Measurements from ENCODE around the gene MYCL. TPM values are rescaled to one million over a fixed set of nuclear protein-coding genes. Genes with fewer than 3 reads are reported as not detected.
A peak's percentile ranks its signal among the peaks of the same experiment; 100 is the strongest.

The MYCL gene
- total and polyA plus RNA-seq, 2 of the 13 experiments (the other 11 are each of a cell fraction or from before 2014, with no cell fraction given), result 0.31 to 1.7 TPM

DNA sequence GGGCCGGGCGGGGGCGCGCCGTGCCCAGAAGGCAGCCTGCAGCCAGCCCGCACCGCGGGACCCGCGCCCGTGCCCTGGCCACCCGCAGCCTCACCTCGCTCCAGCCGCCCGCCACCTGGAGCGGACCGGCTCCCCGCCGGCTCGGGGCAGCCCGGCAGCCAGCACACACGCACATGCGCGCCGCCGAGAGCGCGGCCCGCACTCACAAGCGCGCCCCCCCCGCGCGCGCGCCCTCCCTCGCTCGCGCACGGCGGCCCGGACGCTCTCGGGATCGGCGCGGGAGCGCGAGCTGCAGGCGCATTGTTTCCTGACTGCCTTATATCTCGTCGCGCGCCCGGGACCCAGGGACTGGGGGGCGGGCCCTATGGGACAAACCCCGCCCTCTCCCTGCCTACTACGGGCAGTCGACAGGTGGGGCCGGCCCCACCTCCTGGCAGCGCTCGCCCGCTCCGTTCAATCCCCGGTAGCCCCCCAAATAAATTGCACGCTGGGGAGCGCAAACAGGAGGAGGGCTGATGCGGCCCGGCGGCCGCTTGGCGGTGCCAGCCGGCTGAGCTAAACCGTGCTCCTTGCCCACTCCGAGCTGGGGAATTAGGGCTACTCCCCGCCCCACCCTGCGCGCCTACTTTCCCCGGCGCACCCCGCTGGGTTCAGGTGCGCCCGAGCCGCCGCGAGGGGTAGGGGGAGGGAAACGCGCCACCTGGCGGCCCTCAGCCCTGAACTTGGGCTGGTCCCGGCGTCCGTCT lies at the start of gene MYCL (continued):
- TF ChIP-seq DR1 (CRISPR knock-in tag; IDR thresholded peaks at IDR 0.05), result peak; percentile 62; the same call in 1 of the 2 replicates
- no peak for TF ChIP-seq ZNF333 (CRISPR knock-in tag; IDR thresholded peaks at IDR 0.05; ENCODE audit: borderline replicate concordance)
- no peak for TF ChIP-seq ESRRA (CRISPR knock-in tag; IDR thresholded peaks at IDR 0.05; ENCODE audit: low read depth)
- TF ChIP-seq YEATS4 (CRISPR knock-in tag; IDR thresholded peaks at IDR 0.05; ENCODE audit: borderline replicate concordance), result peak; percentile 76
- TF ChIP-seq PRMT3 (CRISPR knock-in tag; IDR thresholded peaks at IDR 0.05; ENCODE audit: borderline replicate concordance, low read depth), result no peak
- TF ChIP-seq ZNF709 (CRISPR knock-in tag; IDR thresholded peaks at IDR 0.05), result no peak; the same call in 1 of the 2 replicates
- TF ChIP-seq, protein P1, sequence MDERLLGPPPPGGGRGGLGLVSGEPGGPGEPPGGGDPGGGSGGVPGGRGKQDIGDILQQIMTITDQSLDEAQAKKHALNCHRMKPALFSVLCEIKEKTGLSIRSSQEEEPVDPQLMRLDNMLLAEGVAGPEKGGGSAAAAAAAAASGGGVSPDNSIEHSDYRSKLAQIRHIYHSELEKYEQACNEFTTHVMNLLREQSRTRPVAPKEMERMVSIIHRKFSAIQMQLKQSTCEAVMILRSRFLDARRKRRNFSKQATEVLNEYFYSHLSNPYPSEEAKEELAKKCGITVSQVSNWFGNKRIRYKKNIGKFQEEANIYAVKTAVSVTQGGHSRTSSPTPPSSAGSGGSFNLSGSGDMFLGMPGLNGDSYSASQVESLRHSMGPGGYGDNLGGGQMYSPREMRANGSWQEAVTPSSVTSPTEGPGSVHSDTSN (CRISPR knock-in tag; IDR thresholded peaks at IDR 0.05), result no peak
- TF ChIP-seq ZNF180 (CRISPR knock-in tag; IDR thresholded peaks at IDR 0.05; ENCODE audit: borderline replicate concordance, low read depth), result no peak
- TF ChIP-seq, protein P2, sequence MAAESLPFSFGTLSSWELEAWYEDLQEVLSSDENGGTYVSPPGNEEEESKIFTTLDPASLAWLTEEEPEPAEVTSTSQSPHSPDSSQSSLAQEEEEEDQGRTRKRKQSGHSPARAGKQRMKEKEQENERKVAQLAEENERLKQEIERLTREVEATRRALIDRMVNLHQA (CRISPR knock-in tag; IDR thresholded peaks at IDR 0.05), result no peak
- peak; percentile 86 for TF ChIP-seq KLF12 (CRISPR knock-in tag; IDR thresholded peaks at IDR 0.05; ENCODE audit: borderline replicate concordance)
- TF ChIP-seq, protein P3, sequence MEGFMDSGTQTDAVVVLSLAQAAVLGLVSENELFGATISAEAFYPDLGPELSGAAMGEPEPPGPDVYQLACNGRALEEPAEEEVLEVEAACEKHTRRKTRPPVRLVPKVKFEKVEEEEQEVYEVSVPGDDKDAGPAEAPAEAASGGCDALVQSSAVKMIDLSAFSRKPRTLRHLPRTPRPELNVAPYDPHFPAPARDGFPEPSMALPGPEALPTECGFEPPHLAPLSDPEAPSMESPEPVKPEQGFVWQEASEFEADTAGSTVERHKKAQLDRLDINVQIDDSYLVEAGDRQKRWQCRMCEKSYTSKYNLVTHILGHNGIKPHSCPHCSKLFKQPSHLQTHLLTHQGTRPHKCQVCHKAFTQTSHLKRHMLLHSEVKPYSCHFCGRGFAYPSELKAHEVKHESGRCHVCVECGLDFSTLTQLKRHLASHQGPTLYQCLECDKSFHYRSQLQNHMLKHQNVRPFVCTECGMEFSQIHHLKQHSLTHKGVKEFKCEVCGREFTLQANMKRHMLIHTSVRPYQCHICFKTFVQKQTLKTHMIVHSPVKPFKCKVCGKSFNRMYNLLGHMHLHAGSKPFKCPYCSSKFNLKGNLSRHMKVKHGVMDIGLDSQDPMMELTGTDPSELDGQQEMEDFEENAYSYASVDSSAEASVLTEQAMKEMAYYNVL (CRISPR knock-in tag; IDR thresholded peaks at IDR 0.05; ENCODE audit: borderline replicate concordance), result peak; percentile 46; the same call in 1 of the 2 replicates
- TF ChIP-seq KDM5A (IDR thresholded peaks at IDR 0.05; ENCODE audit: borderline replicate concordance, low read length), result no peak
- TF ChIP-seq POLR2G (IDR thresholded peaks at IDR 0.05; ENCODE audit: low read depth, low read length), result no peak
- no peak for TF ChIP-seq ZNF577 (CRISPR knock-in tag; IDR thresholded peaks at IDR 0.05; ENCODE audit: borderline replicate concordance, low read depth)
- no peak for TF ChIP-seq TOPORS (CRISPR knock-in tag; IDR thresholded peaks at IDR 0.05)
- TF ChIP-seq ZBTB7A (CRISPR knock-in tag; IDR thresholded peaks at IDR 0.05), result no peak
- TF ChIP-seq ZNF713 (CRISPR knock-in tag; IDR thresholded peaks at IDR 0.05), result no peak
- TF ChIP-seq MAZ (IDR thresholded peaks at IDR 0.05; ENCODE audit: borderline replicate concordance, low read depth, low read length), result 0 out of 2 replicates have a peak, but pooled peaks have one; percentile 44
- TF ChIP-seq MAZ (CRISPR knock-in tag; IDR thresholded peaks at IDR 0.05; ENCODE audit: low read depth), result peak; percentile 79
- TF ChIP-seq NR2F6 (IDR thresholded peaks at IDR 0.05), result no peak
- TF ChIP-seq NR2F6 (CRISPR knock-in tag; IDR thresholded peaks at IDR 0.05), result no peak
- TF ChIP-seq ZMYM3 (CRISPR knock-in tag; IDR thresholded peaks at IDR 0.05), result peak; percentile 30; the same call in 1 of the 2 replicates
- TF ChIP-seq TCF7L2 (IDR thresholded peaks at IDR 0.05; ENCODE audit: low read depth, low read length), result no peak
- no peak for TF ChIP-seq ZNF841 (CRISPR knock-in tag; IDR thresholded peaks at IDR 0.05; ENCODE audit: borderline replicate concordance)
- no peak for TF ChIP-seq NR2F1 (CRISPR knock-in tag; IDR thresholded peaks at IDR 0.05)
- no peak; the same call in 1 of the 2 replicates for TF ChIP-seq HNF4G (IDR thresholded peaks at IDR 0.05; ENCODE audit: borderline replicate concordance, low read depth, low read length)
- peak; percentile 58; the same call in 1 of the 2 replicates for TF ChIP-seq HNF4G (CRISPR knock-in tag; IDR thresholded peaks at IDR 0.05; ENCODE audit: borderline replicate concordance, low read depth)
- TF ChIP-seq ZFP36L2 (CRISPR knock-in tag; IDR thresholded peaks at IDR 0.05), result no peak
